HepG2 (cell line): ENCODE results near the gene RNASE13. TPM values are rescaled to one million over a fixed set of nuclear protein-coding genes. Genes with fewer than 3 reads are reported as not detected.

Source experiments
- ATF7 ChIP-seq, 2 experiments: fragments of 450-650 bp in 1 of 2; sonication (generic) in 1 of 2; formaldehyde crosslinking in 1 of 2; IDR thresholded peaks; 2 replicates each; pipeline versions ENCODE4 v1.4.0 to v1.6.1; 2016 to 2020; ENCODE audit warnings: antibody characterized with exemption in 1 of 2, mild to moderate bottlenecking in 1 of 2, missing genetic modification reagents in 1 of 2
- BORCS8-MEF2B ChIP-seq: sonication (generic); formaldehyde crosslinking; IDR thresholded peaks from 2 replicates; pipeline ENCODE4 v1.8.0; 2022; ENCODE audit warnings: mild to moderate bottlenecking, missing genetic modification reagents
- ELF4 ChIP-seq: sonication (generic); formaldehyde crosslinking; IDR thresholded peaks from 2 replicates; pipeline ENCODE4 v1.5.0; 2020; ENCODE audit warnings: missing genetic modification reagents, mild to moderate bottlenecking, moderate library complexity, borderline replicate concordance
- EP300 ChIP-seq, 3 experiments: sonication (generic) in 1 of 3; formaldehyde crosslinking in 1 of 3; IDR thresholded peaks; 2 replicates each; pipeline versions ENCODE4 v1.5.1 to v1.6.1; 2011 to 2020; ENCODE audit warnings: low read depth in 2 of 3, low read length in 2 of 3, borderline replicate concordance in 1 of 3, improper control_type of control experiment in 1 of 3, mild to moderate bottlenecking in 1 of 3, missing genetic modification reagents in 1 of 3, moderate library complexity in 1 of 3
- HOXA5 ChIP-seq: sonication (generic); formaldehyde crosslinking; IDR thresholded peaks from 2 replicates; pipeline ENCODE4 v1.4.0; 2020; ENCODE audit warnings: missing genetic modification reagents
- NFYC ChIP-seq: IDR thresholded peaks from 2 replicates; pipeline ENCODE4 v1.6.1; 2016; ENCODE audit warnings: missing genetic modification reagents, missing compliant biosample characterization
- POLR2AphosphoS5 ChIP-seq: IDR thresholded peaks from 2 replicates; pipeline ENCODE4 v1.6.1; 2012; ENCODE audit warnings: low read depth, low read length
- SMYD3 ChIP-seq: sonication (generic); formaldehyde crosslinking; IDR thresholded peaks from 2 replicates; pipeline ENCODE4 v1.8.1; 2023; ENCODE audit warnings: mild to moderate bottlenecking, missing genetic modification reagents
- ZNF484 ChIP-seq: sonication (generic); formaldehyde crosslinking; IDR thresholded peaks from 2 replicates; pipeline ENCODE4 v1.5.1; 2020; ENCODE audit warnings: mild to moderate bottlenecking, low read depth, missing genetic modification reagents, borderline replicate concordance
- ZNF816 ChIP-seq: sonication (generic); formaldehyde crosslinking; IDR thresholded peaks from 2 replicates; pipeline ENCODE4 v1.8.0; 2022; ENCODE audit warnings: missing genetic modification reagents, mild to moderate bottlenecking, borderline replicate concordance
- ZSCAN30 ChIP-seq: sonication (generic); formaldehyde crosslinking; IDR thresholded peaks from 2 replicates; pipeline ENCODE4 v1.5.0; 2020; ENCODE audit warnings: mild to moderate bottlenecking, missing genetic modification reagents
- polyA plus RNA-seq, 8 experiments: library from polyadenylated mRNA; depleted of rRNA in 3 of 8; stranded (reverse) in 7 of 8; unstranded in 1 of 8; fragments of >200 nt; fragmentation: Illumina TruSeq in 4 of 8; extraction: Trizol in 4 of 8; gene quantifications; 2 replicates each; pipeline versions ENCODE4 v1.2.1 to v1.2.3, GENCODE V29; 2011 to 2016; ENCODE audit warnings: low read depth in 4 of 8, missing spikeins in 1 of 8, mixed read lengths in 1 of 8; ENCODE audit not compliant: insufficient read depth in 1 of 8
- total RNA-seq, 5 experiments: library from RNA; depleted of rRNA; stranded (reverse); fragments of >200 nt; fragmentation: Illumina TruSeq; extraction: Trizol; gene quantifications; 2 replicates each; pipeline ENCODE4 v1.2.3, GENCODE V29; 2016; ENCODE audit warnings: low read depth in 1 of 5
- TF ChIP-seq, protein P1 (sequence below): sonication (generic); formaldehyde crosslinking; IDR thresholded peaks from 2 replicates; pipeline ENCODE4 v1.9.0; 2021; ENCODE audit warnings: missing genetic modification reagents, mild to moderate bottlenecking, borderline replicate concordance
- TF ChIP-seq, protein P2 (sequence below), 2 experiments: fragments of 450-650 bp in 1 of 2; sonication (generic) in 1 of 2; formaldehyde crosslinking in 1 of 2; IDR thresholded peaks; 2 replicates each; pipeline versions ENCODE4 v1.6.1 to v1.8.0; 2016 to 2022; ENCODE audit warnings: antibody characterized with exemption in 1 of 2, mild to moderate bottlenecking in 1 of 2, missing genetic modification reagents in 1 of 2
- TF ChIP-seq, protein P3 (sequence below): sonication (generic); formaldehyde crosslinking; IDR thresholded peaks from 2 replicates; pipeline ENCODE4 v1.8.0; 2022; ENCODE audit warnings: missing genetic modification reagents, mild to moderate bottlenecking, moderate library complexity, borderline replicate concordance

Gene RNASE13
- total and polyA plus RNA-seq, 2 of the 13 experiments (the other 11 are each of a cell fraction or from before 2014, with no cell fraction given) = 1.0 TPM; not detected in 1

DNA sequence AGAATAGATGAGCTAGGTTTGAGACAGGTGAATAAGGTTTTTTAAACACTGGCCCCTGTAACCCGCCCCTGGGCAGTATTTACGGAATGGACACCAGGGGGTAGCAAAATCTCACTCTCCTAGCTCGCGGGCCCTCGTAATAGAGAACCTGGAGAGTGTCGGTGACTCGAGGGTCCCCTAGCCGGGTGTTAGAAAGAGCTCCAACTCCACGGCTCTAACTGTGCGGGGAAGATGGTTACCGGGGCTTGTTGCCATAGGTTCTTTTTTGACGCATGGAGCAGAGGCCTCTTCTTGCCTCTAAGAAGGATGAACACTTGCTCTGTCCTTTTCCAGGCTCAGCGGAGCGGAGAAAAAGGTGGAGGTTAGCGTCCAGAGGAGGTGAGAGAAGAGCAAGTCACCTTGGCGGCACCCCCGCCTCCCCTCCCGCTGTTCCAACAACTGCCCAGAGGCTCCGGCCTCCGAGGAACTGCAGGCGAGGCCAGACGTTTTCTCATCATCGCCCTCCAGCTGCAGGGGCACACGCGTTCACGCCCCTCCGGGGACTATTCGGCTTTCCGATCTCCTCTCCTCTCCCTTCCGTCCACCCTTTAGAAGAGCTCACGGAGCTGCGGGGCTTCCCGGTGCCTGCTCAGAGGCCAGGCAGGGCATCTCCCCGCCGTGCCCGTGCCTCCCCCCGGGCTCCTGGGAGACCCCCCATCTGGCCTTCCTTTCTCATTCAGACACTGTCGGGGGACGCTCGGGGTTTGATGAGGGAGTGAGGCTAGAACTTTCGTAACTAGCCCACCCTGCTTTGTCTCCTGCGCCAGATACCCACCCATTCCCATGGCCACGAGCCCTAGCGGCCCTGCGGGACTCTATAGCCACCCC is 34.1 kb upstream of the RNASE13 start (continued):
- TF ChIP-seq, protein P1, sequence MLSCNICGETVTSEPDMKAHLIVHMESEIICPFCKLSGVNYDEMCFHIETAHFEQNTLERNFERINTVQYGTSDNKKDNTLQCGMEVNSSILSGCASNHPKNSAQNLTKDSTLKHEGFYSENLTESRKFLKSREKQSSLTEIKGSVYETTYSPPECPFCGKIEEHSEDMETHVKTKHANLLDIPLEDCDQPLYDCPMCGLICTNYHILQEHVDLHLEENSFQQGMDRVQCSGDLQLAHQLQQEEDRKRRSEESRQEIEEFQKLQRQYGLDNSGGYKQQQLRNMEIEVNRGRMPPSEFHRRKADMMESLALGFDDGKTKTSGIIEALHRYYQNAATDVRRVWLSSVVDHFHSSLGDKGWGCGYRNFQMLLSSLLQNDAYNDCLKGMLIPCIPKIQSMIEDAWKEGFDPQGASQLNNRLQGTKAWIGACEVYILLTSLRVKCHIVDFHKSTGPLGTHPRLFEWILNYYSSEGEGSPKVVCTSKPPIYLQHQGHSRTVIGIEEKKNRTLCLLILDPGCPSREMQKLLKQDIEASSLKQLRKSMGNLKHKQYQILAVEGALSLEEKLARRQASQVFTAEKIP (CRISPR knock-in tag) = no peak
- TF ChIP-seq ZSCAN30 (CRISPR knock-in tag) = no peak
- TF ChIP-seq BORCS8-MEF2B (CRISPR knock-in tag) = no peak
- TF ChIP-seq, protein P2, sequence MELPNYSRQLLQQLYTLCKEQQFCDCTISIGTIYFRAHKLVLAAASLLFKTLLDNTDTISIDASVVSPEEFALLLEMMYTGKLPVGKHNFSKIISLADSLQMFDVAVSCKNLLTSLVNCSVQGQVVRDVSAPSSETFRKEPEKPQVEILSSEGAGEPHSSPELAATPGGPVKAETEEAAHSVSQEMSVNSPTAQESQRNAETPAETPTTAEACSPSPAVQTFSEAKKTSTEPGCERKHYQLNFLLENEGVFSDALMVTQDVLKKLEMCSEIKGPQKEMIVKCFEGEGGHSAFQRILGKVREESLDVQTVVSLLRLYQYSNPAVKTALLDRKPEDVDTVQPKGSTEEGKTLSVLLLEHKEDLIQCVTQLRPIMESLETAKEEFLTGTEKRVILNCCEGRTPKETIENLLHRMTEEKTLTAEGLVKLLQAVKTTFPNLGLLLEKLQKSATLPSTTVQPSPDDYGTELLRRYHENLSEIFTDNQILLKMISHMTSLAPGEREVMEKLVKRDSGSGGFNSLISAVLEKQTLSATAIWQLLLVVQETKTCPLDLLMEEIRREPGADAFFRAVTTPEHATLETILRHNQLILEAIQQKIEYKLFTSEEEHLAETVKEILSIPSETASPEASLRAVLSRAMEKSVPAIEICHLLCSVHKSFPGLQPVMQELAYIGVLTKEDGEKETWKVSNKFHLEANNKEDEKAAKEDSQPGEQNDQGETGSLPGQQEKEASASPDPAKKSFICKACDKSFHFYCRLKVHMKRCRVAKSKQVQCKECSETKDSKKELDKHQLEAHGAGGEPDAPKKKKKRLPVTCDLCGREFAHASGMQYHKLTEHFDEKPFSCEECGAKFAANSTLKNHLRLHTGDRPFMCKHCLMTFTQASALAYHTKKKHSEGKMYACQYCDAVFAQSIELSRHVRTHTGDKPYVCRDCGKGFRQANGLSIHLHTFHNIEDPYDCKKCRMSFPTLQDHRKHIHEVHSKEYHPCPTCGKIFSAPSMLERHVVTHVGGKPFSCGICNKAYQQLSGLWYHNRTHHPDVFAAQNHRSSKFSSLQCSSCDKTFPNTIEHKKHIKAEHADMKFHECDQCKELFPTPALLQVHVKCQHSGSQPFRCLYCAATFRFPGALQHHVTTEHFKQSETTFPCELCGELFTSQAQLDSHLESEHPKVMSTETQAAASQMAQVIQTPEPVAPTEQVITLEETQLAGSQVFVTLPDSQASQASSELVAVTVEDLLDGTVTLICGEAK (IDR thresholded peaks at IDR 0.05) = no peak
- TF ChIP-seq, protein P2 (CRISPR knock-in tag; IDR thresholded peaks at IDR 0.05) = no peak
- TF ChIP-seq ATF7 (IDR thresholded peaks at IDR 0.05) = no peak
- TF ChIP-seq ATF7 (CRISPR knock-in tag; IDR thresholded peaks at IDR 0.05) = 0 out of 2 replicates have a peak, but pooled peaks have one; percentile 47
- no peak for TF ChIP-seq ZNF484
- TF ChIP-seq SMYD3 = no peak
- no peak for TF ChIP-seq POLR2AphosphoS5
- TF ChIP-seq, protein P3, sequence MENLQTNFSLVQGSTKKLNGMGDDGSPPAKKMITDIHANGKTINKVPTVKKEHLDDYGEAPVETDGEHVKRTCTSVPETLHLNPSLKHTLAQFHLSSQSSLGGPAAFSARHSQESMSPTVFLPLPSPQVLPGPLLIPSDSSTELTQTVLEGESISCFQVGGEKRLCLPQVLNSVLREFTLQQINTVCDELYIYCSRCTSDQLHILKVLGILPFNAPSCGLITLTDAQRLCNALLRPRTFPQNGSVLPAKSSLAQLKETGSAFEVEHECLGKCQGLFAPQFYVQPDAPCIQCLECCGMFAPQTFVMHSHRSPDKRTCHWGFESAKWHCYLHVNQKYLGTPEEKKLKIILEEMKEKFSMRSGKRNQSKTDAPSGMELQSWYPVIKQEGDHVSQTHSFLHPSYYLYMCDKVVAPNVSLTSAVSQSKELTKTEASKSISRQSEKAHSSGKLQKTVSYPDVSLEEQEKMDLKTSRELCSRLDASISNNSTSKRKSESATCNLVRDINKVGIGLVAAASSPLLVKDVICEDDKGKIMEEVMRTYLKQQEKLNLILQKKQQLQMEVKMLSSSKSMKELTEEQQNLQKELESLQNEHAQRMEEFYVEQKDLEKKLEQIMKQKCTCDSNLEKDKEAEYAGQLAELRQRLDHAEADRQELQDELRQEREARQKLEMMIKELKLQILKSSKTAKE (CRISPR knock-in tag) = no peak
- TF ChIP-seq EP300 (IDR thresholded peaks at IDR 0.05; ENCODE audit: low read depth in 2 of 2, low read length in 2 of 2) = no peak; a peak in 1 of 4 replicates
- 0 out of 2 replicates have a peak, but pooled peaks have one; percentile 12 for TF ChIP-seq EP300 (CRISPR knock-in tag; IDR thresholded peaks at IDR 0.05; ENCODE audit: borderline replicate concordance)
- no peak for TF ChIP-seq ELF4 (CRISPR knock-in tag)
- no peak for TF ChIP-seq NFYC (CRISPR knock-in tag)
- no peak for TF ChIP-seq ZNF816 (CRISPR knock-in tag)
- peak; percentile 82 for TF ChIP-seq HOXA5 (CRISPR knock-in tag)
